Type B pancreatic cell (in vitro differentiated cells): ENCODE data around the gene FGD6. TPM values are rescaled to one million over a fixed set of nuclear protein-coding genes. Genes with fewer than 3 reads are reported as not detected.

ENCODE experiments used
- DNase-seq: peaks from one replicate; pipeline ENCODE4 v3.0.0; 2021; ENCODE audit warnings: mixed read lengths; ENCODE audit not compliant: unreplicated experiment; ENCODE audit errors: extremely low spot score
- H3K27ac Mint-ChIP-seq: 2 replicates; pipeline ENCODE4 v1.8.0; 2021; ENCODE audit warnings: mild to moderate bottlenecking, mixed read lengths
- H3K27me3 Mint-ChIP-seq: 2 replicates; pipeline ENCODE4 v1.8.0; 2021; ENCODE audit warnings: mixed read lengths
- H3K36me3 Mint-ChIP-seq: 2 replicates; pipeline ENCODE4 v1.8.0; 2021; ENCODE audit warnings: mixed read lengths
- H3K4me1 Mint-ChIP-seq: one replicate; pipeline ENCODE4 v1.8.0; 2021; ENCODE audit warnings: mixed read lengths; ENCODE audit not compliant: unreplicated experiment
- H3K4me3 Mint-ChIP-seq: 2 replicates; pipeline ENCODE4 v1.8.0; 2021; ENCODE audit warnings: mild to moderate bottlenecking, mixed read lengths
- H3K9me3 Mint-ChIP-seq: 2 replicates; pipeline ENCODE4 v1.8.0; 2021; ENCODE audit warnings: mixed read lengths
- CTCF ChIP-seq: fragments of 200-600 bp; sonication (generic); conservative IDR thresholded peaks from 2 replicates; pipeline ENCODE4 v1.5.0; 2021; ENCODE audit warnings: antibody characterized with exemption, mild to moderate bottlenecking
- total RNA-seq: library from RNA; stranded (reverse); gene quantifications from 2 replicates; pipeline ENCODE4 v1.2.1, GENCODE V29; 2021; ENCODE audit warnings: low replicate concordance

The FGD6 gene
- total RNA-seq, 1 donor from 2014 or later: 27.5 TPM

- DNase-seq: no peak
- H3K36me3 Mint-ChIP-seq: peaks cover 22% of the 10 kb centered on the region
- no peaks in the 10 kb centered on the region for H3K27me3 Mint-ChIP-seq
- H3K9me3 Mint-ChIP-seq: no peaks in the 10 kb centered on the region
- peaks cover 5% of the 10 kb centered on the region for H3K4me1 Mint-ChIP-seq
- H3K27ac Mint-ChIP-seq: no peak overlapping the region
- no peak overlapping the region for H3K4me3 Mint-ChIP-seq
- TF ChIP-seq CTCF: no peak
Observed at GRCh38 chr12:95131589-95132340, 85.5 kb downstream of the FGD6 start.

GRCh38 chr12:95130096-95130495 lies 87.2 kb downstream of the FGD6 start:
- no peaks in the 10 kb centered on the region for H3K9me3 Mint-ChIP-seq
- no peak for TF ChIP-seq CTCF
- H3K27me3 Mint-ChIP-seq: no peaks in the 10 kb centered on the region
- peaks cover 5% of the 10 kb centered on the region for H3K4me1 Mint-ChIP-seq
- no peak for DNase-seq
- no peak overlapping the region for H3K27ac Mint-ChIP-seq
- H3K36me3 Mint-ChIP-seq: peaks cover 22% of the 10 kb centered on the region
- H3K4me3 Mint-ChIP-seq: no peak overlapping the region

- Mint-ChIP-seq H3K4me1 (peaks cover 5% of the 10 kb centered on the region), H3K36me3 (peaks cover 17% of the 10 kb centered on the region), H3K9me3 (no peaks in the 10 kb centered on the region), H3K27ac (no peak overlapping the region), H3K4me3 (no peak overlapping the region), H3K27me3 (no peaks in the 10 kb centered on the region)
- TF ChIP-seq CTCF: no peak
- DNase-seq: no peak
Observed at GRCh38 chr12:95129115-95129514, 88.2 kb downstream of the FGD6 start.

GRCh38 chr12:95126736-95127135 lies 90.5 kb downstream of the FGD6 start:
- Mint-ChIP-seq H3K27ac (no peak overlapping the region), H3K4me3 (no peak overlapping the region), H3K4me1 (peaks cover 5% of the 10 kb centered on the region), H3K36me3 (peaks cover 17% of the 10 kb centered on the region), H3K27me3 (no peaks in the 10 kb centered on the region), H3K9me3 (no peaks in the 10 kb centered on the region)
- no peak for TF ChIP-seq CTCF
- no peak for DNase-seq

- Mint-ChIP-seq H3K36me3 (peaks cover 14% of the 10 kb centered on the region), H3K4me1 (peaks cover 5% of the 10 kb centered on the region), H3K4me3 (no peak overlapping the region), H3K27ac (no peak overlapping the region), H3K9me3 (no peaks in the 10 kb centered on the region), H3K27me3 (no peaks in the 10 kb centered on the region)
- DNase-seq: no peak
- no peak for TF ChIP-seq CTCF
Observed at GRCh38 chr12:95126076-95126475, 91.2 kb downstream of the FGD6 start.
